Fibroblast of skin of scalp (primary cell): ENCODE measurements around the gene PPP1R37.
A peak's percentile ranks its signal among the peaks of the same experiment; 100 is the strongest.

Source experiments
- DNase-seq: peaks from one replicate; pipeline ENCODE4 v3.0.0-alpha.2; 2013

The PPP1R37 gene

GRCh38 chr19:45071545-45071938, 21.4 kb upstream of the PPP1R37 start:
- DNase-seq = no peak

- DNase-seq = no peak
Measured at GRCh38 chr19:45071969-45072790, 20.8 kb upstream of the PPP1R37 start.

- no peak for DNase-seq
Measured at GRCh38 chr19:45074744-45075300, 18.2 kb upstream of the PPP1R37 start.

GRCh38 chr19:45075301-45076028, 17.5 kb upstream of the PPP1R37 start:
- DNase-seq = peak; percentile 35

GRCh38 chr19:45076029-45076850, 16.7 kb upstream of the PPP1R37 start, which contains the start of gene ZNF296:
TSS of gene ZNF296 (minus strand) at chr19:45076478. CDS start at chr19:45076373, 105 bp downstream.
- DNase-seq = peak; percentile 42

DNA sequence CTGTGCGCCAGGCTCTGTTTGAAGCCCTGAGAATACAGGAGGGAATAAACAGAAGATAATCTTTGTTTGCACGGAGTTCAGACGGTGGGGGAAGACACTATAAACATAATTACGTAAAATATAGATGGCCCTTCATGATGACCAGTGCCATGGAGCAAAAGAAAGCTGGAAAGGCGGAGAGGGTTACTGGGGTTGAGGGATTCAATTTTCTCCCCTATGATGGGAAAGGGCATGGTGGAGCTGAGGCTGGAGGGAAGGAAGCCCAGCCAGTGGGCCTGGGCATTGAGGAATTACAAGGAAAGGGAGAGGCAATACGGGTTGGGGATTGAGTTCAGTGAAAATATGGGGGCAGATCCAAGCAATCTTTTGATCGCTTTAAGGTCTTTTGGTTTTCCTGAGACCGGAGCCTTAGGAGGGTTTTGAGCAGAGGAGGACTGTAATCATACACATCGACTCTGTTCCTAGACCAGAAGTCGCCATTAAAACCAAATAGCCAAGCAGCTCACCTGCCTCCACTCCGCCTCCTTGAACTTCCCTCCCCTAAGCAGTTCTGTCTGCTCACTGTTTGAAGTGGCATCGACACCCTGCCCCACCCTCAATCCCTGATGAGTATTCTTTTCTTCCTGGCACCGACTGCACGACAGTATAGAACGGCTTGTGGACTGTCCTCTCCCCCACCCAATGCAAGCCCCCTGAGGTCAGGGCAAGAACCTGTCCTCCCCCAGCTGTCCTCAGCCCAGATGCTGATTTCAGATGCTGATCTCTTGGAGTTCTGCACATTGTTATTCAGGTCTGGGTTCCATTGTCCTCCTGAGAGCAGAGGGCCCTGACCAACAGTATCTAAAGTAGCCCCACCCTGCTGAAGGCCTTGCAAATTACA, 15.9 kb upstream of the PPP1R37 start:
- no peak for DNase-seq

DNA sequence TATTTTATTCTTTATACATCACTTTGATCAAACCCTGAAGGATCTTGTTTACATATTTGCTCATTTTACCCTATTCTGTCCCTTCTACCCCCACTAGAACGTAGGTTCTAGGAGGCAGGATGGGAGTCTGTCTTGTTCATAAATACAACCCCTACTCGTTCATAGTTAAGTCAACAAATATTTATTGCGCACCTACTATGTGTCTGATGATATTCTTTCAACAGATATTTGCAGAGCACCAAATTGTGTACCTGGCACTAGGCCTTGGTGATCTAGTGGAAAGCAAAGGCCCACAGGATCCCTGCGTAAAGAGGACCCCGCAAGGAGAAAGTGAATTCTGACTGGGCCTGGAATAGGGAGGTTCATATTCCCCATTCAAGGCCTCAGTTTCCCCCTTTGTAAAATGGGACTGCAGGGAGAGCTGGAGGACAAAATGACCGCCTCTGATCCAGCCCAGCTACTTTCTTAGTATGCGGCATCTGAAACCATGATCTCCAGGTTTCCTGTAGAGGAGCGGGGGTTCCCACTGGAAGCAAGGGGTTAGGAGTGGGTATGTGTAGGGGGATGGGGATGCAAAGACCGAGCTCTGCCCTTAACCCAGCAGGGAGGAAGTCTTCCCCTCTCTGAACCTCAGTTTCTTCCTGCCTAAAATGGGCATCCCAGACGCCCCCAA, 14.5 kb upstream of the PPP1R37 start:
- DNase-seq = no peak

GRCh38 chr19:45079063-45079910, 13.7 kb upstream of the PPP1R37 start, which contains the start of gene GEMIN7:
TSS of gene GEMIN7 (plus strand) at chr19:45079260. CDS start at chr19:45090115, 10,855 bp downstream.
- peak; percentile 78 for DNase-seq

- no peak for DNase-seq
Measured at GRCh38 chr19:45079911-45080370, 13.0 kb upstream of the PPP1R37 start.

DNA sequence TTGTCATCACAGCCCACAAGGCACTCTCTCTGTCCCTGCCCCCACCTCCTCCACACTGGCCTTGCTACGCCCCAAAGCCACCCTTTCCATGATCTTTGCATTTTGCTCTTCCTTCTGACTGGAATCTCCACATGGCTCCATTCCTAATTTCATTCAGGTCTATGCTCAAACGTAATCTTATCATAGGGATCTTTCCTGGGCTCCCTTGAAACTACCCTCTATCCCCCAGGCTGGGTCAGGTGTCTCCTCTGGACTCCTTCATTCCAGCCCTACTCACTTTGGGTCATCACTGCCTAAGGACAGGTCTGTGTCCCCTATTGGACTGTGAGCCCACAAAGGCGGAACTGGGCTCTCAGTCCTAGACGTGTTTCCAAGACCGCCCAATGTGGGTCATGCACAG, 10.8 kb upstream of the PPP1R37 start:
- DNase-seq = no peak

DNA sequence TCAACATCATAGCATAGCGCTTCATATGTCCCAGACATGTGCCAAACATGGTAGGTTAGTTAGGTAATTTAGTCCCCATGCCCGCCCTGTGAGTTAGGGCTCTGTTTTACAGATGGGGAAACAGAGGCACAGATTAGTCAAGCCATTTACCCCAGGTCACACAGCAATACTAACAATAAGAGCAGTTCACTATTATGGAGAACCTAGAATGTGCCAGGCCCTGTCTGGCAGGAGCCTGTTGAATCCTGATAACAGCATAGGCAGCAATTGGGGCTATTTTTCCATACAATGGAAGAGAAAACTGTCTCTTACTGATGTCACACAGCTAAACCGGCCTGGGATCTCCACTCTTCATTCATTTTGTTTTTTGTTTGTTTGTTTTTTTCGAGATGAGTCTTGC, 6.5 kb upstream of the PPP1R37 start:
- DNase-seq = no peak

DNA sequence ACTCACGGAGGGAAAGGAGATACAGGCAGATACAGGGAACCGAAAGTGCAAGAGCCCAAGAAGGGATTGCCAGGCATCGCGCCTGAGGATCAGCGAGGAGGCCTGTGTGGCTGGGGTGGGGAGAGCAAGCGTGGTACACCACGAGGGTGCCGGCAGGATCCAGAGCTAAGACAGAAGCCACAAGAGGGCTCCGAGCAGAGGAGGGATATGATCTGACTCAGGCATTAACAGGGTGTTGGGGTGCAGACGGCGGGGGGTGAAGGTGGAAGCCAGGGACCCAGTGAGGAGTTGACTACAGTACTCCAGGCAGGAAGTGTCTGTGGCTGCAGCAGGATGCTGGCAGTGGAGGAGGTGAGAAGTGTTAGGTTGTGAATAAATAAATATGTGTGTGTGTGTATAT, 5.4 kb upstream of the PPP1R37 start:
- no peak for DNase-seq

DNA sequence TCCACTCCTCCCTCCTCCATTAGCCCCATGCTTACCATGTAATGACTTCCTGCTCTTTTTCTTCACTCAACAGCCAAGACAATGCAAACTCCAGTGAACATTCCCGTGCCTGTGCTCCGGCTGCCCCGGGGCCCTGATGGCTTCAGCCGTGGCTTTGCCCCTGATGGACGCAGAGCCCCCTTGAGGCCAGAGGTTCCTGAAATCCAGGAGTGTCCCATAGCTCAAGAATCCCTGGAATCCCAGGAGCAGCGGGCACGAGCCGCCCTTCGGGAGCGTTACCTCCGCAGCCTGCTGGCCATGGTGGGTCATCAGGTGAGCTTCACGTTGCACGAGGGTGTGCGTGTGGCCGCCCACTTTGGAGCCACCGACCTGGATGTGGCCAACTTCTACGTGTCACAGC, 2.9 kb upstream of the PPP1R37 start:
- DNase-seq = no peak

DNA sequence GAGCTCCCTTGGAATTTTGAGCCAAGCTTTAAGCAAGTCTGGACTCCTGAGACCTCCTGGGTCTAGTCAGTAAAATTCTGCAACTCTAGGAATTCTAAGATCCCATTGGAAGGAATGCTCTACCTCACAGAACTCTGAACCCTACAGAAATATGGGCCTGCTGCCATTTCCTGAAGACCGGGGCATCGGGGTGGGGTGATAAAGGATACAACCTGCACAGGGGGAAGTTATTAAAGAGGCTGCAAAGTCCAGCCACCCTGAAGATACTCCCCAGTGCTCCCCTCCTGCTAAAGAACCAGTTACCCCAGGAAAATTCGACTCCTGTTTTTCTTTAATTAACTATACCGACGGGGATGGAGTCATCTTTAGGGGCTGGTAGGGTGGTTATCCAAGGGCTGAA, 2.4 kb upstream of the PPP1R37 start:
- no peak for DNase-seq

- DNase-seq = peak; percentile 99
Measured at GRCh38 chr19:45091031-45091923, 1.7 kb upstream of the PPP1R37 start.

GRCh38 chr19:45094137-45094536, 1.2 kb downstream of the PPP1R37 start:
- no peak for DNase-seq

GRCh38 chr19:45094707-45095106, 1.7 kb downstream of the PPP1R37 start:
- no peak for DNase-seq

DNA sequence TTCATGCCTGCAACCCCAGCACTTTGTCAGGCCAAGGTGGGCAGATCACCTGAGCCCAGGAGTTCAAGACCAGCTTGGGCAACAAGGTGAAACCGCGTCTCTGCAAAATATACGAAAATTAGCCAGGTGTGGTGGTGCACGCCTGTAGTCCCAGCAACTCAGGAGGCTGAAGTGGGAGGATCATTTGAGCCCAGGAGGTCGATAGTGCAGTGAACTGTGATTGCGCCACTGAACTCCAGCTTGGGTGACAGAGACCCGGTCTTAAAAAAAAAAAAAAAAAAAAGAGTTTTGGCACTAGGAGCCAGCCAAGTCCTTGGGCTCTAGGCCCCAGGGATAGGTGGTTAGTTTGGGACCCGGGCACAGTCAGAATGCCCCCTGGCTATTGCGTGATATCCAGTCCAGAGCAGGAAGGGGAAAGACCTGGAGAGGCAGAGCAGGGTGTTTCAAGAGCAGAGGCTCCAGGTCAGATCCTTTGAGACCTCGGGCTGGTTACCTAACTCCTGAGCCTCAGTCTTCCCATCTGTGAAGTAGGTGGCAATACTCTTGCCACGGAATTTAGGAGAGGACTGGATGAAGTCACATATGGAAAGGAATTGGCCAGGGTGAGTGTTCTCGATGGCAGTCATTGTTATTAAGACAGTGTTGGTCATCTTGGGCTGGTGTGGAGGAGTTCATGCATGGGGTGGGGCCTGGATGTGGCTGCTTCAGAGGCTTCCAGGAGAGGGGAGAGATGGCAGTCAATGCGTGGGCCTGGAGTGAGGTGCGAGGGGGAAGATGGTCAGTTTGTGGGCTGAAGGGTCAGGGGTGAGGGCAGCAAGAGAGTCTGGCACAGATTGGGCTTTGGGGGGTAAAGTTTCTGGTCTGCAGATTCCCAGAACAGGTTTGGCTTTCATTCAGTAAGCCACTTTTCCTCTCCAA, 2.8 kb downstream of the PPP1R37 start:
- no peak for DNase-seq
